ENCODE results near the gene MARCHF3.
"Not testable (repeated sequence)": the region's sequence is repeated elsewhere in the genome, so short reads cannot be mapped to it uniquely, and the experiment has no call there.

DNA sequence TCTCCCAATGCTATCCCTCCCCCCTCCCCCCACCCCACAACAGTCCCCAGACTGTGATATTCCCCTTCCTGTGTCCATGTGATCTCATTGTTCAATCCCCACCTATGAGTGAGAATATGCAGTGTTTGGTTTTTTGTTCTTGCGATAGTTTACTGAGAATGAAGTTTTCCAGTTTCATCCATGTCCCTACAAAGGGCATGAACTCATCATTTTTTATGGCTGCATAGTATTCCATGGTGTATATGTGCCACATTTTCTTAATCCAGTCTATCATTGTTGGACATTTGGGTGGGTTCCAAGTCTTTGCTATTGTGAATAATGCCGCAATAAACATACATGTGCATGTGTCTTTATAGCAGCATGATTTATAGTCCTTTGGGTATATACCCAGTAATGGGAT is 139.9 kb downstream of the MARCHF3 start:
- TF ChIP-seq POLR2A (IDR thresholded peaks at IDR 0.05; ENCODE audit: low read length); GATA1 (IDR thresholded peaks at IDR 0.05; ENCODE audit: low read depth, low read length): not testable (repeated sequence)

All from erythroblast (primary cell).